HEK293T (cell line): ENCODE results near the gene RNGTT.

Experiments used
- ARNT ChIP-seq: fragments of 450-650 bp; IDR thresholded peaks from 2 replicates; pipeline ENCODE4 v1.6.1; 2017; ENCODE audit warnings: mild to moderate bottlenecking
- BHLHE40 ChIP-seq: fragments of 450-650 bp; IDR thresholded peaks from 2 replicates; pipeline ENCODE4 v1.6.1; 2016; ENCODE audit warnings: mild to moderate bottlenecking, moderate library complexity, borderline replicate concordance
- FOXA1 ChIP-seq: fragments of 450-650 bp; IDR thresholded peaks from 2 replicates; pipeline ENCODE4 v1.6.1; 2016; ENCODE audit warnings: mild to moderate bottlenecking
- FOXK2 ChIP-seq: fragments of 450-650 bp; IDR thresholded peaks from 2 replicates; pipeline ENCODE4 v1.6.1; 2016; ENCODE audit warnings: mild to moderate bottlenecking
- FOXM1 ChIP-seq: fragments of 450-650 bp; IDR thresholded peaks from 2 replicates; pipeline ENCODE4 v1.6.1; 2017; ENCODE audit warnings: mild to moderate bottlenecking, borderline replicate concordance
- LEF1 ChIP-seq: fragments of 450-650 bp; IDR thresholded peaks from 2 replicates; pipeline ENCODE4 v1.6.1; 2017; ENCODE audit warnings: mild to moderate bottlenecking, borderline replicate concordance
- NFRKB ChIP-seq: fragments of 450-650 bp; IDR thresholded peaks from 2 replicates; pipeline ENCODE4 v1.6.1; 2016; ENCODE audit warnings: mild to moderate bottlenecking, moderate library complexity
- PKNOX1 ChIP-seq: fragments of 450-650 bp; IDR thresholded peaks from 2 replicates; pipeline ENCODE4 v1.6.1; 2016
- SP1 ChIP-seq: fragments of 450-650 bp; IDR thresholded peaks from 2 replicates; pipeline ENCODE4 v1.6.1; 2017
- SUZ12 ChIP-seq: fragments of 450-650 bp; IDR thresholded peaks from 2 replicates; pipeline ENCODE4 v1.6.1; 2016; ENCODE audit warnings: mild to moderate bottlenecking
- ZNF384 ChIP-seq: fragments of 450-650 bp; IDR thresholded peaks from 2 replicates; pipeline ENCODE4 v1.6.1; 2016

GRCh38 chr6:88712243-88712936 lies 251.0 kb downstream of the RNGTT start:
- TF ChIP-seq PKNOX1 (no peak), FOXM1 (no peak), SP1 (no peak), NFRKB (no peak), ARNT (no peak), BHLHE40 (no peak), ZNF384 (no peak), FOXK2 (no peak), LEF1 (no peak), SUZ12 (no peak), FOXA1 (no peak)
